IPS-NIHi7 (cell line): ENCODE measurements around the gene TFIP11.

Source experiments
- DNase-seq: peaks from one replicate; pipeline ENCODE4 v3.0.0; 2012; ENCODE audit warnings: mixed read lengths; ENCODE audit errors: extremely low spot score

TFIP11 gene

DNA sequence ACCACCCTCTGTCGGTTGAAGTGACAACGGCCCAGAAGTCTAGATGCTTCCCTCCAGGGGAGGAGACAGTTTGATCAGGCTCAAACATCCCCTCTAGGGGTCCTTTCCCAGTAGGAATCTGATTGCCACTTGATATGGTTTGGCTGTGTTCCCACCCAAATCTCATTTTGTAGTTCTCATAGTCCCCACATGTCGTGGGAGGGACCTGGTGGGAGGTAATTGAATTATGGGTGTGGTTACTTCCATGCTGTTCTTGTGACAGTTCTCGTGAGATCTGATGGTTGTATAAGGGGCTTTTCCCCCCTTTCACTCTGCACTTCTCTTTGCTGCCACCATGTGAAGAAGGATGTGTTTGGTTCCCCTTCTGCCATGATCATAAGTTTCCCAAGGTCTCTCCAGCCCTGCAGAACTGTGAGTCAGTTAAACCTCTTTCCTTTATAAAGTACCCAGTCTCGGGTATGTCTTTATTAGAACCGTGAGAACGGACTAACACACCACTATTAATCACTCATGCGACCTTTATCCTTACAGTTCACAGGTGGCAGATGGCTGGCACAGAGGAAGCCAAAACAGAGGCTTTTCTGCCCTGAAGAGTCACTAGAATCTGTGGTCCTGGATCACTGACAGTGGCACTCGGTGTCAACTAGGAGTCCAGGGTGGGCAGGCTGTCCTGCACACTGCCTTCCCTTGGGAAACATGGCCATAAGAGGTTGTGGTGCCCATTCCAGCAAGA lies 61.7 kb downstream of the TFIP11 start:
- DNase-seq = no peak

- no peak for DNase-seq
Observed at GRCh38 chr22:26448941-26449340, 63.3 kb downstream of the TFIP11 start.

GRCh38 chr22:26448334-26448733 lies 63.9 kb downstream of the TFIP11 start:
- DNase-seq = no peak

GRCh38 chr22:26447584-26448329 lies 64.5 kb downstream of the TFIP11 start:
- no peak for DNase-seq

GRCh38 chr22:26446808-26447515 lies 65.3 kb downstream of the TFIP11 start:
- no peak for DNase-seq

DNA sequence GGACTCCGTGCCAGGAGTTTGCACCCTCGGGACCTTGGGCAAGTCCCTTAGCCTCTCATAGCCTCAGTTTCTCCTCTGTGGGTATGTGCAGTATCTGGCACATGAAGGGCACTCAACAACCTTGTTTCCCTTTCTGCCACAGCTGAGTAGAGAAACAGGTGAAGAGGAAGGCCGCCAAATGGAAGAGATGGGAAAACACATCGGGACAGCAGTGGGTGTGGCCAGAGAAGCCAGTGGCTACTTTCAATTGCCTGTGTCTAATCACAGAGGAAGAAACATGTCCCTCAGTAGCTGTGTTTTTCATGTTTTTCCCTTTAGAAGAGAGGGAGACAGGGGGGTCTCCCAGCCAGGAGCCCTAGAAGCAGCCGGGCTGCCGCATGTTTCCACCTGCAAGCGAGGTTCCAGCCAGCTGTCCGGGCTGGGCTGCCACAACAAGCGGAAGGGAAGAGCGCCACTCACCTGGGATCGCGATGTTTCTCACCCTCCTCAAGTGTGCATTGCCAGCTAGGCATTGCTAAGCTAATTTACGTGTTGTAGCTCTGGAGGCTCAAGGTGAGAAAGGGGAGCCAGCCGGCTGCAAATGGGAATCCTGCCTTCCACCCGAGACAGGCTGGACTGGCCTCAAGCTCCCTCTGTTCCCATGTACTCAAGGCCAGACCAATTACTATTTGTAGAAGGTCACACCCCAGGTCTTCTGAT lies 66.5 kb downstream of the TFIP11 start:
- DNase-seq = no peak

GRCh38 chr22:26444777-26445176 lies 67.5 kb downstream of the TFIP11 start:
- DNase-seq = no peak

- DNase-seq = no peak
Observed at GRCh38 chr22:26443901-26444690, 68.2 kb downstream of the TFIP11 start.

- no peak for DNase-seq
Observed at GRCh38 chr22:26442086-26442756, 70.1 kb downstream of the TFIP11 start.
